Right lobe of liver (tissue), 6 donors: ENCODE data around the gene WNK1. TPM values are rescaled to one million over a fixed set of nuclear protein-coding genes. Genes with fewer than 3 reads are reported as not detected.
A peak's percentile ranks its signal among the peaks of the same experiment; 100 is the strongest.

ENCODE experiments used
- ATAC-seq, 4 donors: fragments of 200-7000 bp; cut with Tn5 transposase; one replicate each; pipeline ENCODE4 v1.9.1; 2020; ENCODE audit warnings: mild to moderate bottlenecking in 4 of 4, moderate library complexity in 4 of 4
- DNase-seq, 3 donors: peaks; one replicate each; pipeline ENCODE4 v3.0.0-alpha.2; 2020
- H3K27ac ChIP-seq, 3 donors: fragments of 200-600 bp; one replicate each; pipeline ENCODE4 v1.8.0; 2022
- H3K27me3 ChIP-seq, 2 donors: fragments of 200-600 bp; one replicate each; pipeline ENCODE4 v1.8.0; 2022
- H3K36me3 ChIP-seq, 4 donors: fragments of 200-600 bp; sonication (generic) in 1 of 4; one replicate each; pipeline versions ENCODE4 v1.5.1 to v1.8.0; 2017 to 2022; ENCODE audit warnings: control low read depth in 1 of 4
- H3K4me1 ChIP-seq, 4 donors: fragments of 200-600 bp; sonication (generic) in 1 of 4; one replicate each; pipeline versions ENCODE4 v1.5.1 to v1.8.0; 2017 to 2022; ENCODE audit warnings: control low read depth in 1 of 4
- H3K4me3 ChIP-seq, 3 donors: fragments of 200-600 bp; one replicate each; pipeline ENCODE4 v1.8.0; 2022
- H3K9me3 ChIP-seq, 4 donors: fragments of 200-600 bp; sonication (generic) in 1 of 4; one replicate each; pipeline versions ENCODE4 v1.5.1 to v1.8.0; 2017 to 2022; ENCODE audit warnings: control low read depth in 1 of 4
- CTCF ChIP-seq, 4 donors: fragments of 200-600 bp in 3 of 4; fragments of 450-650 bp in 1 of 4; IDR thresholded peaks; one replicate each; pipeline versions ENCODE4 v1.5.1 to v1.8.0; 2016 to 2022; ENCODE audit warnings: antibody characterized with exemption in 4 of 4, mild to moderate bottlenecking in 2 of 4
- POLR2A ChIP-seq: fragments of 450-650 bp; IDR thresholded peaks from one replicate; pipeline ENCODE4 v1.6.1; 2017; ENCODE audit warnings: antibody characterized with exemption, mild to moderate bottlenecking
- WGBS: methylation state at CpG from one replicate; pipeline ENCODE4 v1.1.6; 2018; ENCODE audit warnings: low coverage, low lambda C conversion rate; ENCODE audit not compliant: insufficient coverage; ENCODE audit errors: missing lambda C conversion rate; 5-methylcytosine and 5-hydroxymethylcytosine counted together
- intact Hi-C, 2 donors: fragments of 100-400 bp; cut with DNase I; formaldehyde crosslinking; loops; one replicate each; pipeline versions ENCODE4 v1.11.2 to v1.14.1; 2022
- total RNA-seq, 6 experiments: library from RNA; depleted of rRNA in 2 of 6; stranded (reverse); fragments of >200 nt in 2 of 6; fragmentation: NEBNext Ultra II Directional in 3 of 6; extraction: Animal tissue kit (Norgen Biotek cat#: 25700) in 3 of 6; gene quantifications; one replicate each; pipeline versions ENCODE4 v1.1.0 to v1.2.4, GENCODE V29; 2016 to 2023
- donor health status: DM: no; HTN: yes; CAD: no.
- donor health status: DM: no; HTN: no; CAD: no.
- donor health status: DM: no; HTN: no; CAD: no.
- donor health status: DM: no; HTN: yes; CAD: no.
- donor health status: DM: no; HTN: yes; CAD: no.

The WNK1 gene
- total RNA-seq, 6 experiments from 2014 or later = 72.0 to 115 (median 93.1) TPM

GRCh38 chr12:851343-851742 lies 99.0 kb downstream of the WNK1 start:
- no peak for TF ChIP-seq POLR2A
- TF ChIP-seq CTCF (IDR thresholded peaks at IDR 0.05) = no peak
- Histone ChIP-seq H3K9me3 (no peaks in the 10 kb centered on the region), H3K27me3 (no peaks in the 10 kb centered on the region), H3K4me1 (peaks cover 0 to 8% (median 4%) of the 10 kb centered on the region in 4 donors), H3K27ac (no peak overlapping the region), H3K36me3 (no peaks in the 10 kb centered on the region), H3K4me3 (no peak overlapping the region)
- DNase-seq (no peak), ATAC-seq (no peak)
- intact Hi-C loops = no loop called here
- 92% methylated on average over 1 of the region's 1 CpG for WGBS

- Histone ChIP-seq H3K36me3 (peaks cover 0 to under 1% (median 0%) of the 10 kb centered on the region in 4 donors), H3K27me3 (no peaks in the 10 kb centered on the region), H3K27ac (no peak overlapping the region), H3K4me3 (no peak overlapping the region), H3K9me3 (no peaks in the 10 kb centered on the region), H3K4me1 (peaks cover 0 to 8% (median 5%) of the 10 kb centered on the region in 4 donors)
- no peak for DNase-seq
- intact Hi-C loops = no loop called here
- 73% methylated on average over 3 of the region's 3 CpGs for WGBS
- TF ChIP-seq CTCF (IDR thresholded peaks at IDR 0.05) (no peak), POLR2A (no peak)
- peak in 1 of 4 donors; percentile 13 for ATAC-seq
These were observed 99.5 kb downstream of the WNK1 start for GRCh38 chr12:851913-852312.

GRCh38 chr12:852864-853263 lies 100.5 kb downstream of the WNK1 start:
- H3K36me3 ChIP-seq = peaks cover 0 to 10% (median 0%) of the 10 kb centered on the region in 4 donors
- ATAC-seq (no peak), DNase-seq (no peak)
- no peak overlapping the region for H3K27ac ChIP-seq
- H3K4me3 ChIP-seq = no peak overlapping the region
- no peaks in the 10 kb centered on the region for H3K27me3 ChIP-seq
- TF ChIP-seq CTCF (IDR thresholded peaks at IDR 0.05) = no peak
- no peaks in the 10 kb centered on the region for H3K9me3 ChIP-seq
- intact Hi-C loops = no loop called here
- H3K4me1 ChIP-seq = peaks cover 0 to 8% (median 6%) of the 10 kb centered on the region in 4 donors

GRCh38 chr12:857611-858010 lies 105.2 kb downstream of the WNK1 start:
- DNase-seq = no peak
- no peak for TF ChIP-seq CTCF (IDR thresholded peaks at IDR 0.05)
- no peak for TF ChIP-seq POLR2A
- peak in 1 of 4 donors; percentile 28 for ATAC-seq
- Histone ChIP-seq H3K4me3 (no peak overlapping the region), H3K27me3 (no peaks in the 10 kb centered on the region), H3K9me3 (no peaks in the 10 kb centered on the region), H3K36me3 (peaks cover 0 to 47% (median 5%) of the 10 kb centered on the region in 4 donors), H3K27ac (no peak overlapping the region), H3K4me1 (peaks cover 0 to 5% (median 0%) of the 10 kb centered on the region in 4 donors)
- intact Hi-C loops = no loop called here
- WGBS = 89% methylated on average over 5 of the region's 5 CpGs
